Activated CD4-positive, alpha-beta T cell treated with anti-CD3 and anti-CD28 coated beads for 1 hour (primary cell): ENCODE measurements around the gene ARHGEF19.
"Not testable (repeated sequence)": the region's sequence is repeated elsewhere in the genome, so short reads cannot be mapped to it uniquely, and the experiment has no call there.

ENCODE experiments used
- DNase-seq: peaks from one replicate; pipeline ENCODE4 v3.0.0-alpha.2; 2020

The ARHGEF19 gene

GRCh38 chr1:16178596-16179497 is 33.6 kb downstream of the ARHGEF19 start:
- DNase-seq = no peak

GRCh38 chr1:16177306-16177705 is 35.1 kb downstream of the ARHGEF19 start:
- no peak for DNase-seq

GRCh38 chr1:16176653-16177052 is 35.8 kb downstream of the ARHGEF19 start:
- no peak for DNase-seq

GRCh38 chr1:16175610-16176553 is 36.6 kb downstream of the ARHGEF19 start:
- DNase-seq = no peak

GRCh38 chr1:16174886-16175598 is 37.4 kb downstream of the ARHGEF19 start:
- no peak for DNase-seq

- no peak for DNase-seq
Measured at GRCh38 chr1:16174261-16174868, 38.1 kb downstream of the ARHGEF19 start.

- no peak for DNase-seq
Measured at GRCh38 chr1:16173447-16174260, 38.8 kb downstream of the ARHGEF19 start.

- no peak for DNase-seq
Measured at GRCh38 chr1:16172964-16173446, 39.4 kb downstream of the ARHGEF19 start.

- DNase-seq = no peak
Measured at GRCh38 chr1:16172218-16172830, 40.1 kb downstream of the ARHGEF19 start.

- DNase-seq = no peak
Measured at GRCh38 chr1:16171314-16172151, 40.9 kb downstream of the ARHGEF19 start.

- DNase-seq = no peak
Measured at GRCh38 chr1:16170283-16170673, 42.2 kb downstream of the ARHGEF19 start.

- DNase-seq = no peak
Measured at GRCh38 chr1:16168622-16169360, 43.7 kb downstream of the ARHGEF19 start.

- not testable (repeated sequence) for DNase-seq
Measured at GRCh38 chr1:16168144-16168495, 44.3 kb downstream of the ARHGEF19 start.

- peak; percentile 51 for DNase-seq
Measured at GRCh38 chr1:16167331-16168143, 44.9 kb downstream of the ARHGEF19 start.

GRCh38 chr1:16166117-16166516 is 46.3 kb downstream of the ARHGEF19 start:
- no peak for DNase-seq

- no peak for DNase-seq
Measured at GRCh38 chr1:16165548-16165947, 46.9 kb downstream of the ARHGEF19 start.

- no peak for DNase-seq
Measured at GRCh38 chr1:16165073-16165364, 47.4 kb downstream of the ARHGEF19 start.

- no peak for DNase-seq
Measured at GRCh38 chr1:16164213-16165072, 48.0 kb downstream of the ARHGEF19 start.
